NCI-H2171 treated with DMSO at 0.1 percent for 48 hours (cell line): ENCODE measurements around the gene RHOD.

Experiments
- DNase-seq: peaks from one replicate; lab custom pipeline; 2025; lab: John Stamatoyannopoulos, UW

Gene RHOD

DNA sequence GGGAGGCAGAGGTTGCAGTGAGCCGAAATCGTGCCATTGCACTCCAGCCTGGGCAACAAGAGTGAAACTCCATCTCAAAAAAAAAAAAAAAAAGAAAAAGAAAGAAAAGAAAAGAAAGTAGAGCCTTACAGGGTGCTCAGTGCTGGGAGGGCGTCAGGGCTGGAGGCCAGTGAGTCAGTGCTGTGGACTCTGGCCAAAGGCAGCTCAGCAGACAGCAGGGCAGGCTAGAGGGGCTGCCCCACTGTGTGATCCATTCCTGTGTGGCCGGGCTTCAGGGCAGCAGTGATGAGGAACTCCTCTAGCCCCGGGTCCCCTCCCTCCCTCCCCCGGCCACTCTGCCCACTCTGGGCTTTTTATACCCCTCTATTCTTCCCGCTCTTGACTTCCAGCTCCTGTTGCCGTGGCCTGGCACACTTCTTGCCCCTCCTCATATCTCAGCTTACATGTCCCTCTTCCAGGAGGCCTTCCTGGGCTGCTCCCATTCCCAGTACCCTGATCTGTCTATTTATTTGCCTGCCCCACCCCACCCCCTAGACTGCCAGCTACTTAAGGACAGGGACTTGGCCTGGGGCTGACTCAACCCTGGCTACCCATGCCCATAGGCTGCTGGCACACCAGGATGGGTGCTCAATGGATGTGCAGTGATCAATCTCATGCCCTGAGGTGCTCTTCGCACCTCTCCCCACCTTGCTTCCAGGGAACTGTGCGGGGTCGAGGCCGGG lies 23.7 kb upstream of the RHOD start:
- DNase-seq = no peak

- DNase-seq = no peak
Observed at GRCh38 chr11:67033661-67034166, 22.9 kb upstream of the RHOD start.

GRCh38 chr11:67034350-67034749 lies 22.3 kb upstream of the RHOD start:
- no peak for DNase-seq

GRCh38 chr11:67040147-67040546 lies 16.5 kb upstream of the RHOD start:
- no peak for DNase-seq

GRCh38 chr11:67041602-67042001 lies 15.0 kb upstream of the RHOD start:
- DNase-seq = no peak

GRCh38 chr11:67043572-67044349 lies 12.9 kb upstream of the RHOD start:
- DNase-seq = no peak

DNA sequence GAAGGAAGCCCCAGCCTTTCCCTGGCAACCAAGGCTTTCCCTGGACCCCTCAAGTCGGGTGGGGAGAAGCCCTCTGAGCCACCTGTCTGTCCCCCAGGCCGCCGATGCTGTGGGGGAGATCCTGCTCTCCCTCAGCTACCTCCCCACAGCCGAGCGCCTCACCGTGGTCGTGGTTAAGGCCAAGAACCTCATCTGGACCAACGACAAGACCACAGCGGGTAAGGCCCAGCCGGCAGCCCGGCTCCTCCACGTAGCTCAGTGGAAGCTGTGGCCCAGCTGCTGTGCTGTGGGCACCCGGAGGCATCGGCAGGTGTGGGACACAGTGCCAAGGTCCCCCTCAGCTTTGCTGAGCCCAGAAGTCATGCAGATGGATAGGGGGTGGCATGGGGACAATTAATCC lies 12.2 kb upstream of the RHOD start:
- DNase-seq = no peak

DNA sequence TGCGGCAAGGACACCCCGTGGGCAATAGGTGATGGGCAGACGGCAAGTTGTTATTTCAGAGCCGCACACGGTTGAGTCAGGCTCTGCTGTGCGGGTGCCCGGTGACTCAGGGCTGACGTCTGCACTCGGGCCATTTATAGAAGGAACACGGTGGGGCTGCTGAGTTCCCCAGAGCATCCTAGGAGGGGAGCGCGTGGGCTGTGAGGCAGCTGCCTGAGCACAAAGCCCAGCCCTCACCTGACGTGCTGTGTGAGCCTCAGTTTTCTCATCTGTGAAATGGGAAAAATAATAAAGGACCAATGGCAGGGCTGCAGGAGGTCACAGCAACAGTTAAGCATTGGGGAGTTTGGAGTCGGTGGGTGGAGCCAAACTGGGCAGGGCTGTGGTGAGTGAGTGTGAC lies 11.3 kb upstream of the RHOD start:
- DNase-seq = no peak

- no peak for DNase-seq
Observed at GRCh38 chr11:67048515-67049130, 8.0 kb upstream of the RHOD start.

DNA sequence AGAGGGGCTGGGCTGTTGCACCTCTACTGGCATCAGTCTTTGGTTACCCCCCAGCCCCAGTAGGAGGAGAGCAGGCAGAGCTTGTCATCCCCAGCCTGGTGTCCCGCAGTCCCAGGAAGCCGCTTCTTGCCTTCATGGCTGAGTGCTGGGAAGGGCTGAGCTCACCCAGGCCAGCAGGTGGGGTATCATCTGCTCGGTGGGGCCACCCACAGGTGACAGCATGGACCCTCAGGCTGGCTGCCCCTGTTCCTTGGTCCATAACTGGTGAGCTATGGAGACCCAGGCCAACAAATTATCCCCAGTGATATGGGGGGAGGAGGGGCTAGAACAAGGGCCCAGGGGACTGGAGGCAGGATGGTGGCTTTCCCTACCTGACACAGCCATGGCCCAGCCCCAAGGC lies 6.5 kb upstream of the RHOD start:
- DNase-seq = no peak

DNA sequence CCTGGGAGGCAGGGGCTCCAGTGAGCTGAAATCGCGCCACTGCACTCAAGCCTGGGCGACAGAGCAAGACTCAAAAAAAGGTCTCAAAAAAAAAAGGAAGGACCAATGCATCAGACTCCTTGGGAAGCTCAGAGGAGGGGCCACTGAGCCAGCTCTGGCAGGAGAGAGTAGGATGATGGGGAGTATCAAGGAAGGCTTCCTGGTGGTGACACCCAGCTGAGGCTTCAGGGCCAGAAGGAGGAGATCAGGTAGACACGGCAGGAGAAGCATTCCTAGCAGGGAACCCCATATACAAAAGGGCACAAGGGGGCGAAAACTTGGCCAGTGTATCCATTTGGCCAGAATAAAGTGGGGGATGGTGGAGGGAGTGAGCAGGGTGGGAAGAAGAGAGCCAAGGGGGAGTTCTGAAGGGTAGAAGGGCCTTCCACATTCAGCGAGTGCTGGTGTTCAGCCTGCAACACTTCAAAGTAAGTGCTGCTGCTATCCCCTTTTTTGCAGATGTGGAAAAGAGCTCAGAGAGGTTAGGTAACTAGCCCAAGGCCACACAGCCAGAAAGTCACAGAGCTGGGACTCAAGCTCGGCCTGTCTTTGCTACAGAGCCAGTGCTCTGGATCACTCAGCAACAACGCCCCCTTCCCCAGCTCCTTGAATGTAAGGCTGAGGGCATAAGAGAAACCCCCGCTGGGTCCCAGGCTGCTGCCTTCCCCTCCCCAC lies 5.3 kb upstream of the RHOD start:
- no peak for DNase-seq

GRCh38 chr11:67051945-67052488 lies 4.6 kb upstream of the RHOD start:
- no peak for DNase-seq

GRCh38 chr11:67052891-67053290 lies 3.8 kb upstream of the RHOD start:
- DNase-seq = no peak

DNA sequence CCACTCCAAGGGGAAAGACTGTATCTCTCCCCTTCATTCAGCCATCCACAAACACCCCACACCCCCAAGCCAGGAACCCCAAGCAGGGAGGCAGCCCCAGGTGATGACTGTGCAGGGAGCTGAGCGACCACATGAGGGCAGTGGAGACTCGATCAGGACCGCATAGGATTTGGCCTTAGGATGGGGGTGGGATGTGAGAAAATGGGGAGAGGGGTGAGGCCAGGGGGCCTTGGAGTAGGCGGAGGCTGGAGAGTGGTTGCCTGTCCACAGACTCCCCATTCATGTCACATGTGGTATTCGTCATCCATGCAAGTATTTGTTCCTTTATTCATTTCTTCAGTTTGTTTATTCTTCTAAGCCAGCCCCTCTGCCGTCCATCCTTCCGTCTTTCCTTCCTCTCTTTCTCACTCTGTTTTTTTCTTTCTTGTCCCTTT lies 2.7 kb upstream of the RHOD start:
- DNase-seq = peak; percentile 46

- DNase-seq = no peak
Observed at GRCh38 chr11:67054346-67054835, 2.3 kb upstream of the RHOD start.

DNA sequence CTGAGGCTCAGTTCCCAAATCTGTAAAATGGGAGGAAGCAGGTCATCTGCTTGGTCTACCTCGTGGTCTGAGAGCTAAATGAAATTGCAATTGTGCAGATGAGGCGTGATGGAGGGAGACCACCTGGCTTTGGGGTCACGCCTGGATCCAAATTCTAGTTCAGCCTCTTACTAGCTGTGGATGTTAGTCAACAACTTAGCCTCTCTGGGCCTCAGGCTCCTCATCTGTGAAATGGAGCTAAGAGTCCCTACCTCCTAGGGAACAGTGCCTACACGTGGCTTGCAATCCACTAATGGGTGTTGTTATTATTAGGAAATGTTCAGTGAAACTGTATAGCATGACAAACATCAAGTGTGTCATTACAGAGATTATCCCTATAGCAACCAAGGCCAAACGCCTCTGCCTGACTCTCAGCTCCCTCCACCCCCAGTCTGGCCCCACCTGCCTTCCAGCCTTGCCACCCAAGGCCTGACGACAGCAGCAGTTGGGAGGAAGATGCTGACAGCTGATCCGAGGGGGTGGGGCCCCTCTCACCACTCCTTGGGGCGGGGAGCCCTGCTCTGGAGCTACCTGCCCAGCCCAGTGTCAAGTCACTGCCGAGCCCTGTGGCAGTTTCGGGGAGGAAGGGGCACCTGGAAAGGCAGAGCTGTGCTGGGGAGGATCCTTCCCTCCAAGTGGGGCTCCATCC lies 1.7 kb upstream of the RHOD start:
- peak; percentile 71 for DNase-seq

DNA sequence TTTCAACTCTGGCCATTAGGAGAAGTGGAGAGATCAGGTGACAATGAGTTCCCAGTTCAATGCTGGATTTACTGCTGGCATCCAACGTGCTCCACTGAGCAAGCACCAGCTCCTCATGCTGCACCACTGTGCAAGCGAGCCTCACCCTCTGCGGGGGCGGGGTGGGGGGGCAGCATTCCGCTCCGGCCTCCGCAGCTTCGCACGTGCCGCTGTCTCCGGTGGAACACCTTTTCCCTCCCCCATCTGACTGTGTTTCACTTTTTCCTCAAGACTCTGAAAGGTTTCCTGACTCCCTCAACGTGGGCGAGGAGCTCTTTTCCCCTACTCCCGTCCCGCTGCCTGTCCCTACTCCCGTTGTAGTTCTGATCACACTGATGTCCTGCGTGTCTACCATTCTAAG lies 835 bp upstream of the RHOD start:
- no peak for DNase-seq

DNA sequence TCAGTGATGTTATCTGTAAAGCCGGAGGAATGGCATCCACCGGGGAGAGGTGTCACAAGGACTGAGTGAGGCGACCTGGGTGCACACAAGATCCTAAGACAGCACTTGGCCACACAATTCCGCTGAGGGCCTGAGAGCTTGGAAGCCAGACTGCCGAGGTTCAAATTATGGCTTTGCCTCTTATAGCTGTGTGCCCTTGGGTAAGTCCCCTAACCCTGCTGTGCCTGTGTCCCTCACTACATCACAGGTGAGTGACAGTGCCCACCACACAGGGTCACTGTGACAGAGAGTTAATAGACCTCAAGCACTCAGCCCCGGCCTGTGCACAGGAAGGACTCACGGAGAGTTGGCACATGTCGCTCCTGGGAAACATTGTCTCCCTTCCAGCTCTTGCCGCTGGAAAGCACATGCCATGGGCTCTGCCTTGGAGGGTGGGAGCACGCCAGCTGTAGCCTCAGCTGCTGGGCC lies 592 bp downstream of the RHOD start:
- no peak for DNase-seq

GRCh38 chr11:67058506-67058905 lies 1.9 kb downstream of the RHOD start:
- no peak for DNase-seq

DNA sequence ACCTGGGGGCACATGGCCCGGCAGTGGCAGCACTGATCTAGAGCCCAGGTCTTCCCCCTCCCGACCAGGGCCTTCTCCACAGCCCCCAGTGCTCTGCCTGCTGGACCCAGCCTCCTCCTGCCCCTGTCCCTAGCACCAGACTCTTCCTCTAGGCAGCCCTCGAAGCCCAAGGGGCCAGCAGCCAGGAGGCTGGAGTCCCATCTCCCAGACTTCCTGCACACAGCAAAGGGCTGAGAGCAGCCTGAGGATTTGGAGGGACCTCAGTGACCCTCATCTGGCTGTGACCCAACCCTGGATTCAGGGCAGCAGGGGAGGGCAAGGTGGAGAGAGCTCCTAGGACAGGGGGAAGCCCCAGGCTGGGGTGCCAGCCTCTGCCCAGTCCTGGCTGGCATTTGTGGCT lies 3.0 kb downstream of the RHOD start:
- DNase-seq = no peak

DNA sequence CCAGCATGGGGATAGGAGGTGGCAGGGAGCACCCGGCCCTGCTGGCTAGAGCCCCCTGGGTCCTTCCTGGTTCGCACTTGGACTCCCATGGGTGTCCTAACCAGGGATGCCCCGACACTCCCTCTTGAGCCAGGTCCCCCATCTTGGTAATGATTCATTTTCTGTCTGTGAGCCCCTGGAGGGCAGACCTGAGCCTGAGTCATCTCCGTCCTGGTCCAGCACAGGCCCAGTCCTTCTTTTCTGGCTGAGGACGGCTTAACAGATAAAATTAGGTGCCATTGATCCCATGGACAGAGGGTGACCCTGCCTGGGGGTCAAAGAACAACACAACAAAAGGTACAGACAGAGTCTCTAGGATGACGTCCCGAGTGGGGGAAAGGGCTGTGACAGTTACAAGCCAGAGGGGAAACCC lies 3.5 kb downstream of the RHOD start:
- no peak for DNase-seq
